OCI-LY7 (cell line): ENCODE measurements around the gene MYCN. TPM values are rescaled to one million over a fixed set of nuclear protein-coding genes. Genes with fewer than 3 reads are reported as not detected.

Source experiments
- BruUV-seq: library from RNA; stranded (reverse); fragments of 400-500 nt; replicated peaks from 2 replicates; lab custom pipeline; 2021; lab: Mats Ljungman, UMichigan
- CTCF ChIA-PET: fragments of 300-600 bp; sonication (Branson Sonifier 250); formaldehyde crosslinking; loops from one replicate; lab custom pipeline; 2022; ENCODE audit warnings: antibody characterized with exemption; ENCODE audit not compliant: unreplicated experiment; lab: Charles Lee
- POLR2A ChIA-PET: fragments of 300-600 bp; sonication (Branson Sonifier 250); formaldehyde crosslinking; loops from one replicate; lab custom pipeline; 2022; ENCODE audit warnings: antibody characterized with exemption; lab: Charles Lee
- DNase-seq: peaks from one replicate; pipeline ENCODE4 v3.0.0-alpha.2; 2015; ENCODE audit warnings: low spot score
- H2AFZ ChIP-seq: fragments of 200-600 bp; sonication (generic), shearing (Covaris generic); 2 replicates; pipeline ENCODE4 v1.6.1; 2014; ENCODE audit warnings: mild to moderate bottlenecking, antibody characterized with exemption, low read length, moderate library complexity
- H3K27ac ChIP-seq: fragments of 200-600 bp; sonication (generic); 2 replicates; pipeline ENCODE4 v1.5.1; 2014; ENCODE audit warnings: mixed run types, low read depth, mild to moderate bottlenecking, moderate library complexity, low read length, inconsistent platforms; ENCODE audit not compliant: poor library complexity, severe bottlenecking
- H3K36me3 ChIP-seq: fragments of 200-600 bp; sonication (generic); 2 replicates; pipeline ENCODE4 v1.6.1; 2014; ENCODE audit warnings: mild to moderate bottlenecking, antibody characterized with exemption, low read length, moderate library complexity, mixed read lengths; ENCODE audit not compliant: insufficient read depth
- H3K4me1 ChIP-seq: fragments of 200-600 bp; sonication (generic); 2 replicates; pipeline ENCODE4 v1.5.1; 2014; ENCODE audit warnings: mild to moderate bottlenecking, low read length; ENCODE audit not compliant: insufficient read depth, poor library complexity, severe bottlenecking
- H3K4me2 ChIP-seq: fragments of 200-600 bp; sonication (generic); 2 replicates; pipeline ENCODE4 v1.6.1; 2014; ENCODE audit warnings: mild to moderate bottlenecking, low read length
- H3K4me3 ChIP-seq: fragments of 200-600 bp; sonication (generic); 2 replicates; pipeline ENCODE4 v1.5.1; 2014; ENCODE audit warnings: mild to moderate bottlenecking, low read depth, low read length; ENCODE audit not compliant: poor library complexity, severe bottlenecking
- H3K79me2 ChIP-seq: fragments of 200-600 bp; sonication (generic); 2 replicates; pipeline ENCODE4 v1.6.1; 2016; ENCODE audit warnings: low read depth, mild to moderate bottlenecking, low read length, moderate library complexity, mixed read lengths; ENCODE audit not compliant: insufficient read depth
- H3K9me2 ChIP-seq: fragments of 200-600 bp; sonication (generic); 2 replicates; pipeline ENCODE4 v1.6.1; 2016; ENCODE audit warnings: mild to moderate bottlenecking, low read length, mixed read lengths; ENCODE audit not compliant: insufficient read depth
- H3K9me3 ChIP-seq: fragments of 200-600 bp; sonication (generic); 2 replicates; pipeline ENCODE4 v1.6.1; 2014; ENCODE audit warnings: mild to moderate bottlenecking, mixed run types, low read length, mixed read lengths
- H4K20me1 ChIP-seq: fragments of 200-600 bp; sonication (generic); 2 replicates; pipeline ENCODE4 v1.6.1; 2014; ENCODE audit warnings: mild to moderate bottlenecking, antibody characterized with exemption, low read length, moderate library complexity, mixed read lengths; ENCODE audit not compliant: insufficient read depth
- EZH2phosphoT487 ChIP-seq: fragments of 200-600 bp; sonication (generic); IDR thresholded peaks from 2 replicates; pipeline ENCODE4 v1.6.1; 2018; ENCODE audit warnings: low read depth, borderline replicate concordance, mild to moderate bottlenecking, mixed run types, antibody characterized with exemption, low read length, moderate library complexity, mixed read lengths
- intact Hi-C: fragments of 100-400 bp; cut with micrococcal nuclease; formaldehyde crosslinking; loops from one replicate; pipeline ENCODE4 v1.10.0; 2022; ENCODE audit not compliant: unreplicated experiment
- total RNA-seq, 2 experiments: library from RNA; depleted of rRNA in 1 of 2; stranded (reverse); fragments of >200 nt in 1 of 2; shearing (Covaris generic) in 1 of 2; gene quantifications; 2 replicates each; pipeline ENCODE4 v1.2.3, GENCODE V29; 2014 to 2022
- TF ChIP-seq, protein P1 (sequence below): fragments of 200-600 bp; sonication (generic); conservative IDR thresholded peaks from 2 replicates; pipeline ENCODE4 v1.5.1; 2014; ENCODE audit warnings: mild to moderate bottlenecking, antibody characterized with exemption, low read length, moderate library complexity, mixed read lengths

The MYCN gene
- total RNA-seq, 2 experiments from 2014 or later = not detected

- Histone ChIP-seq H3K79me2 (no peaks in the 10 kb centered on the region), H4K20me1 (no peaks in the 10 kb centered on the region), H3K9me2 (no peaks in the 10 kb centered on the region), H3K4me2 (no peak overlapping the region), H3K4me3 (no peak overlapping the region), H3K36me3 (no peaks in the 10 kb centered on the region), H2AFZ (no peak overlapping the region), H3K9me3 (0 out of 2 replicates have a peak, but pooled peaks cover 4% of the 10 kb centered on the region), H3K27ac (no peak overlapping the region), H3K4me1 (no peaks in the 10 kb centered on the region)
- TF ChIP-seq, protein P1, sequence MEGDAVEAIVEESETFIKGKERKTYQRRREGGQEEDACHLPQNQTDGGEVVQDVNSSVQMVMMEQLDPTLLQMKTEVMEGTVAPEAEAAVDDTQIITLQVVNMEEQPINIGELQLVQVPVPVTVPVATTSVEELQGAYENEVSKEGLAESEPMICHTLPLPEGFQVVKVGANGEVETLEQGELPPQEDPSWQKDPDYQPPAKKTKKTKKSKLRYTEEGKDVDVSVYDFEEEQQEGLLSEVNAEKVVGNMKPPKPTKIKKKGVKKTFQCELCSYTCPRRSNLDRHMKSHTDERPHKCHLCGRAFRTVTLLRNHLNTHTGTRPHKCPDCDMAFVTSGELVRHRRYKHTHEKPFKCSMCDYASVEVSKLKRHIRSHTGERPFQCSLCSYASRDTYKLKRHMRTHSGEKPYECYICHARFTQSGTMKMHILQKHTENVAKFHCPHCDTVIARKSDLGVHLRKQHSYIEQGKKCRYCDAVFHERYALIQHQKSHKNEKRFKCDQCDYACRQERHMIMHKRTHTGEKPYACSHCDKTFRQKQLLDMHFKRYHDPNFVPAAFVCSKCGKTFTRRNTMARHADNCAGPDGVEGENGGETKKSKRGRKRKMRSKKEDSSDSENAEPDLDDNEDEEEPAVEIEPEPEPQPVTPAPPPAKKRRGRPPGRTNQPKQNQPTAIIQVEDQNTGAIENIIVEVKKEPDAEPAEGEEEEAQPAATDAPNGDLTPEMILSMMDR = no peak
- TF ChIP-seq EZH2phosphoT487 = no peak
- POLR2A ChIA-PET = no interaction called here
- CTCF ChIA-PET = no interaction called here
- no peak for DNase-seq
- intact Hi-C loops = no loop called here
- BruUV-seq = no TSS peak
These were observed 42.8 kb upstream of the MYCN start for GRCh38 chr2:15897431-15898098.

DNA sequence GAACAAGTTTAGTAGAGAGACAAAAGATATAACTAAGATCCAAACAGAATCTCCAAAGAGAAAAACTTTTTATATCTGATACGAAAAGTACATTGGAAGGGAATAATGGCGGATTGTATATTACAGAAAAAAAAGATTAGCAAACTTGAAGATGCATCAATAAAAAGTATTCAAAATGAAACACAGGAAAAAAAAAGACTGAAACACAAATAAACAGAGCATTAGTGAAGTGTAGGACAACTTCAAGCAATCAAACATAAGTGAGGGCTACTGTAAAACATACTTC, 41.1 kb upstream of the MYCN start:
- no peaks in the 10 kb centered on the region for H3K4me1 ChIP-seq
- intact Hi-C loops = no loop called here
- DNase-seq = no peak
- TF ChIP-seq, protein P1 = no peak
- TF ChIP-seq EZH2phosphoT487 = no peak
- H3K9me2 ChIP-seq = no peaks in the 10 kb centered on the region
- CTCF ChIA-PET = no interaction called here
- POLR2A ChIA-PET = interaction anchor here (0.6 kb wide), 1 partner anchor 26 kb away, joined by 3 read pairs; no protein-coding TSS in a partner anchor
- H2AFZ ChIP-seq = no peak overlapping the region
- H3K9me3 ChIP-seq = 0 out of 2 replicates have a peak, but pooled peaks cover 4% of the 10 kb centered on the region
- BruUV-seq = no TSS peak
- no peaks in the 10 kb centered on the region for H3K36me3 ChIP-seq
- H3K79me2 ChIP-seq = no peaks in the 10 kb centered on the region
- no peaks in the 10 kb centered on the region for H4K20me1 ChIP-seq
- no peak overlapping the region for H3K4me2 ChIP-seq
- H3K4me3 ChIP-seq = no peak overlapping the region
- no peak overlapping the region for H3K27ac ChIP-seq

DNA sequence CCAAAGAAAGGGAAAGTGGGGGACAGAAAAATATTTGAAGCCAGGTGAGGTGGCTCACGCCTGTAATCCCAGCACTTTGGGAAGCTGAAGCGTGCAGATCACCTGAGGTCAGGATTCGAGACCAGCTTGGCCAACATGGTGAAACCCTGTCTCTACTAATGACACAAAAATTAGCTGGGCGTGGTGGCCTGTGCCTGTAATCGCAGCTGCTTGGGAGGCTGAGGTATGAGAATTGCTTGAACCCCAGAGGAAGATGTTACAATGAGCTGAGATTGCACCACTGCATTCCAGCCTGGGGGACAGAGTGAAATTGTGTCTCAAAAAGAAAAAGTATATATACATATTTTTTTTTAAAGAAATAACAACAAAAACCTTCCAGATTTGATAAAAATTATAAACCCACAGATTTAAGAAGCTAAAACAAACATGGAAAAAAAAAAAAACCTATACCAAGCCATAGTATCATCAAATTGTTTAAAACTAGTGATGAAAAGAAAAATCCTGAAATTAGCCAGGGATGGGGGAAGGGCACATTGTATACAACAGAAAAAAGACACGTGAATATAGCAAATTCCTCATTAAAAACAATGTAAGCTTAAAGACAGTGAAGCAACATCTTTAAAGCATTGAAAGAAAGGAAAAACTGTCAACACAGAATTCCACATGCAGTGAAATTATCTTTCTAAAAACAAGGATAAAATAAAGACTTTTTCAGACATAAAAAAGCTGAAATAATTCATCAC, 40.4 kb upstream of the MYCN start:
- Histone ChIP-seq H3K79me2 (no peaks in the 10 kb centered on the region), H3K4me3 (no peak overlapping the region), H3K4me1 (no peaks in the 10 kb centered on the region), H3K9me2 (no peaks in the 10 kb centered on the region), H3K4me2 (no peak overlapping the region), H3K9me3 (0 out of 2 replicates have a peak, but pooled peaks cover 4% of the 10 kb centered on the region), H2AFZ (no peak overlapping the region), H3K27ac (no peak overlapping the region), H4K20me1 (no peaks in the 10 kb centered on the region), H3K36me3 (no peaks in the 10 kb centered on the region)
- POLR2A ChIA-PET = interaction anchor here (0.7 kb wide), 1 partner anchor 545 kb away, joined by 3 read pairs; no protein-coding TSS in a partner anchor
- TF ChIP-seq, protein P1 = no peak
- TF ChIP-seq EZH2phosphoT487 = no peak
- DNase-seq = no peak
- CTCF ChIA-PET = no interaction called here
- intact Hi-C loops = no loop called here
- BruUV-seq = no TSS peak
